Measurements from ENCODE around the gene IQGAP3. TPM values are rescaled to one million over a fixed set of nuclear protein-coding genes. Genes with fewer than 3 reads are reported as not detected.

The IQGAP3 gene
- total and polyA plus RNA-seq, 2 experiments from 2014 or later, result 5.2 to 5.7 TPM

- Histone ChIP-seq H3K36me3 (replicated peaks; ENCODE audit: insufficient read depth, low read depth) (no peaks in the 10 kb centered on the region), H4K20me1 (ENCODE audit: insufficient read depth, poor library complexity, severe bottlenecking) (peaks cover 10% of the 10 kb centered on the region), H3K27ac (no peak overlapping the region), H3K9me3 (ENCODE audit: low read depth) (no peaks in the 10 kb centered on the region), H3K79me2 (no peaks in the 10 kb centered on the region), H3K4me2 (no peak overlapping the region), H2AFZ (no peak overlapping the region), H3K9me2 (replicated peaks; ENCODE audit: insufficient read depth) (no peaks in the 10 kb centered on the region), H3K27me3 (no peaks in the 10 kb centered on the region), H3K4me1 (ENCODE audit: insufficient read depth) (no peaks in the 10 kb centered on the region), H3K4me3 (no peak overlapping the region)
- no peak for DNase-seq (ENCODE audit: low spot score)
- 94% methylated on average over 3 of the region's 3 CpGs for WGBS (ENCODE audit: low lambda C conversion rate, missing lambda C conversion rate)
- TF ChIP-seq EZH2 (IDR thresholded peaks at IDR 0.05; ENCODE audit: borderline replicate concordance) (no peak), EZH2phosphoT487 (IDR thresholded peaks at IDR 0.05; ENCODE audit: low read depth, severe bottlenecking, unreplicated experiment) (no peak)
- TF ChIP-seq, protein P1, sequence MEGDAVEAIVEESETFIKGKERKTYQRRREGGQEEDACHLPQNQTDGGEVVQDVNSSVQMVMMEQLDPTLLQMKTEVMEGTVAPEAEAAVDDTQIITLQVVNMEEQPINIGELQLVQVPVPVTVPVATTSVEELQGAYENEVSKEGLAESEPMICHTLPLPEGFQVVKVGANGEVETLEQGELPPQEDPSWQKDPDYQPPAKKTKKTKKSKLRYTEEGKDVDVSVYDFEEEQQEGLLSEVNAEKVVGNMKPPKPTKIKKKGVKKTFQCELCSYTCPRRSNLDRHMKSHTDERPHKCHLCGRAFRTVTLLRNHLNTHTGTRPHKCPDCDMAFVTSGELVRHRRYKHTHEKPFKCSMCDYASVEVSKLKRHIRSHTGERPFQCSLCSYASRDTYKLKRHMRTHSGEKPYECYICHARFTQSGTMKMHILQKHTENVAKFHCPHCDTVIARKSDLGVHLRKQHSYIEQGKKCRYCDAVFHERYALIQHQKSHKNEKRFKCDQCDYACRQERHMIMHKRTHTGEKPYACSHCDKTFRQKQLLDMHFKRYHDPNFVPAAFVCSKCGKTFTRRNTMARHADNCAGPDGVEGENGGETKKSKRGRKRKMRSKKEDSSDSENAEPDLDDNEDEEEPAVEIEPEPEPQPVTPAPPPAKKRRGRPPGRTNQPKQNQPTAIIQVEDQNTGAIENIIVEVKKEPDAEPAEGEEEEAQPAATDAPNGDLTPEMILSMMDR (IDR thresholded peaks at IDR 0.05; ENCODE audit: poor library complexity), result no peak
These were observed 94.7 kb downstream of the IQGAP3 start for GRCh38 chr1:156477526-156478249.

GRCh38 chr1:156476501-156477298, 95.7 kb downstream of the IQGAP3 start:
- Histone ChIP-seq H3K36me3 (replicated peaks; ENCODE audit: insufficient read depth, low read depth) (no peaks in the 10 kb centered on the region), H3K4me3 (no peak overlapping the region), H3K27ac (no peak overlapping the region), H3K4me2 (no peak overlapping the region), H3K9me2 (replicated peaks; ENCODE audit: insufficient read depth) (no peaks in the 10 kb centered on the region), H2AFZ (no peak overlapping the region), H4K20me1 (ENCODE audit: insufficient read depth, poor library complexity, severe bottlenecking) (peaks cover 4% of the 10 kb centered on the region), H3K27me3 (no peaks in the 10 kb centered on the region), H3K9me3 (ENCODE audit: low read depth) (no peaks in the 10 kb centered on the region), H3K79me2 (no peaks in the 10 kb centered on the region), H3K4me1 (ENCODE audit: insufficient read depth) (peaks cover 8% of the 10 kb centered on the region)
- TF ChIP-seq EZH2 (IDR thresholded peaks at IDR 0.05; ENCODE audit: borderline replicate concordance) (no peak), EZH2phosphoT487 (IDR thresholded peaks at IDR 0.05; ENCODE audit: low read depth, severe bottlenecking, unreplicated experiment) (no peak)
- TF ChIP-seq, protein P1 (IDR thresholded peaks at IDR 0.05; ENCODE audit: poor library complexity), result no peak
- 56% methylated on average over 8 of the region's 8 CpGs for WGBS (ENCODE audit: low lambda C conversion rate, missing lambda C conversion rate)
- DNase-seq (ENCODE audit: low spot score), result no peak

GRCh38 chr1:156475568-156476500, 96.5 kb downstream of the IQGAP3 start:
- no peaks in the 10 kb centered on the region for H3K36me3 ChIP-seq (replicated peaks; ENCODE audit: insufficient read depth, low read depth)
- H3K9me2 ChIP-seq (replicated peaks; ENCODE audit: insufficient read depth), result no peaks in the 10 kb centered on the region
- TF ChIP-seq EZH2phosphoT487 (IDR thresholded peaks at IDR 0.05; ENCODE audit: low read depth, severe bottlenecking, unreplicated experiment) (no peak), EZH2 (IDR thresholded peaks at IDR 0.05; ENCODE audit: borderline replicate concordance) (no peak)
- TF ChIP-seq, protein P1 (IDR thresholded peaks at IDR 0.05; ENCODE audit: poor library complexity), result no peak
- WGBS (ENCODE audit: low lambda C conversion rate, missing lambda C conversion rate), result 89% methylated on average over 25 of the region's 25 CpGs
- no peak overlapping the region for H3K4me2 ChIP-seq
- H4K20me1 ChIP-seq (ENCODE audit: insufficient read depth, poor library complexity, severe bottlenecking), result peaks cover 4% of the 10 kb centered on the region
- no peak overlapping the region for H3K27ac ChIP-seq
- no peaks in the 10 kb centered on the region for H3K9me3 ChIP-seq (ENCODE audit: low read depth)
- no peak overlapping the region for H3K4me3 ChIP-seq
- no peak overlapping the region for H2AFZ ChIP-seq
- no peaks in the 10 kb centered on the region for H3K79me2 ChIP-seq
- H3K4me1 ChIP-seq (ENCODE audit: insufficient read depth), result peaks cover 15% of the 10 kb centered on the region
- DNase-seq (ENCODE audit: low spot score), result no peak
- no peaks in the 10 kb centered on the region for H3K27me3 ChIP-seq

Small RNA genes within 50 kb of the gene (small RNA-seq; reads per million reads assigned to genes)
- not detected for gene RF00019

Other genes with a start within 250 kb of the IQGAP3 start
- 224 and 251 TPM in 2 replicates for gene CCT3, start 234.3 kb downstream of the IQGAP3 start, total RNA-seq
- 166 and 212 TPM in 2 replicates for gene CCT3, start 234.3 kb downstream of the IQGAP3 start, polyA plus RNA-seq
- not detected in 2 replicates for gene TSACC, start 234.0 kb downstream of the IQGAP3 start, total RNA-seq
- gene TSACC, start 234.0 kb downstream of the IQGAP3 start, polyA plus RNA-seq, result 1.4 and 1.5 TPM in 2 replicates
- 3.3 and 6.3 TPM in 2 replicates for gene RHBG, start 203.4 kb downstream of the IQGAP3 start, total RNA-seq
- gene RHBG, start 203.4 kb downstream of the IQGAP3 start, polyA plus RNA-seq, result 10.8 and 11.9 TPM in 2 replicates
- gene MEF2D, start 71.8 kb downstream of the IQGAP3 start, total RNA-seq, result 9.6 and 20.1 TPM in 2 replicates
- 25.1 and 30.8 TPM in 2 replicates for gene MEF2D, start 71.8 kb downstream of the IQGAP3 start, polyA plus RNA-seq
- not detected in 2 replicates for gene TTC24, start 7.2 kb upstream of the IQGAP3 start, total RNA-seq
- gene TTC24, start 7.2 kb upstream of the IQGAP3 start, polyA plus RNA-seq, result not detected in 2 replicates
- 94.2 and 117 TPM in 2 replicates for gene NAXE, start 19.2 kb upstream of the IQGAP3 start, total RNA-seq
- gene NAXE, start 19.2 kb upstream of the IQGAP3 start, polyA plus RNA-seq, result 198 and 218 TPM in 2 replicates
- gene GPATCH4, start 28.9 kb upstream of the IQGAP3 start, total RNA-seq, result 5.6 and 17.4 TPM in 2 replicates
- 28.3 and 28.6 TPM in 2 replicates for gene GPATCH4, start 28.9 kb upstream of the IQGAP3 start, polyA plus RNA-seq
- gene HAPLN2, start 46.9 kb upstream of the IQGAP3 start, total RNA-seq, result not detected in 2 replicates
- not detected in 2 replicates for gene HAPLN2, start 46.9 kb upstream of the IQGAP3 start, polyA plus RNA-seq
- 0.03 and 0.84 TPM in 2 replicates for gene BCAN, start 69.6 kb upstream of the IQGAP3 start, total RNA-seq
- not detected in 2 replicates for gene BCAN, start 69.6 kb upstream of the IQGAP3 start, polyA plus RNA-seq
- 7.9 and 13.8 TPM in 2 replicates for gene NES, start 104.8 kb upstream of the IQGAP3 start, total RNA-seq
- gene NES, start 104.8 kb upstream of the IQGAP3 start, polyA plus RNA-seq, result 3.6 and 4.8 TPM in 2 replicates
- gene CRABP2, start 133.0 kb upstream of the IQGAP3 start, total RNA-seq, result 54.5 and 93.5 TPM in 2 replicates
- gene CRABP2, start 133.0 kb upstream of the IQGAP3 start, polyA plus RNA-seq, result 171 and 195 TPM in 2 replicates
- 20.6 and 21.8 TPM in 2 replicates for gene METTL25B, start 155.9 kb upstream of the IQGAP3 start, total RNA-seq
- gene METTL25B, start 155.9 kb upstream of the IQGAP3 start, polyA plus RNA-seq, result 22.6 and 24.7 TPM in 2 replicates
- gene ISG20L2, start 156.2 kb upstream of the IQGAP3 start, total RNA-seq, result 22.4 and 27.5 TPM in 2 replicates
- 13.5 and 16.4 TPM in 2 replicates for gene ISG20L2, start 156.2 kb upstream of the IQGAP3 start, polyA plus RNA-seq
- gene MRPL24, start 168.5 kb upstream of the IQGAP3 start, total RNA-seq, result 40.4 and 44.9 TPM in 2 replicates
- 61.9 and 64.1 TPM in 2 replicates for gene MRPL24, start 168.5 kb upstream of the IQGAP3 start, polyA plus RNA-seq
- 160 and 192 TPM in 2 replicates for gene HDGF, start 179.1 kb upstream of the IQGAP3 start, total RNA-seq
- gene HDGF, start 179.1 kb upstream of the IQGAP3 start, polyA plus RNA-seq, result 153 and 166 TPM in 2 replicates
- 35.9 and 45.0 TPM in 2 replicates for gene PRCC, start 195.0 kb upstream of the IQGAP3 start, total RNA-seq
- gene PRCC, start 195.0 kb upstream of the IQGAP3 start, polyA plus RNA-seq, result 85.2 and 108 TPM in 2 replicates
- gene SH2D2A, start 244.3 kb upstream of the IQGAP3 start, total RNA-seq, result 0.60 and 2.6 TPM in 2 replicates
- 0.18 TPM in 1 of 2 replicates, not detected in the other for gene SH2D2A, start 244.3 kb upstream of the IQGAP3 start, polyA plus RNA-seq